Osteoblast (primary cell): Measurements from ENCODE around the gene SPARC. TPM values are rescaled to one million over a fixed set of nuclear protein-coding genes. Genes with fewer than 3 reads are reported as not detected.

Source experiments
- DNase-seq: peaks from one replicate; pipeline ENCODE4 v3.0.0; 2011; ENCODE audit warnings: low spot score, mixed read lengths; ENCODE audit not compliant: insufficient read length; ENCODE audit errors: missing footprints
- H2AFZ ChIP-seq: 2 replicates; pipeline ENCODE4 v1.6.0; 2011; ENCODE audit warnings: mild to moderate bottlenecking, low read length
- H3K27ac ChIP-seq: 2 replicates; pipeline ENCODE4 v1.5.1; 2011; ENCODE audit warnings: mild to moderate bottlenecking, low read depth, low read length, moderate library complexity
- H3K27me3 ChIP-seq: 2 replicates; pipeline ENCODE4 v1.6.0; 2012; ENCODE audit warnings: mild to moderate bottlenecking, control low read depth, inconsistent platforms, low read length, moderate library complexity; ENCODE audit not compliant: insufficient read depth
- H3K36me3 ChIP-seq: 2 replicates; pipeline ENCODE4 v1.5.1; 2011; ENCODE audit warnings: mild to moderate bottlenecking, low read length, control low read depth, moderate library complexity; ENCODE audit not compliant: insufficient read depth
- H3K4me1 ChIP-seq: 2 replicates; pipeline ENCODE4 v1.5.1; 2011; ENCODE audit warnings: mild to moderate bottlenecking, low read length, control low read depth, moderate library complexity; ENCODE audit not compliant: insufficient read depth
- H3K4me2 ChIP-seq: 2 replicates; pipeline ENCODE4 v1.6.0; 2011; ENCODE audit warnings: mild to moderate bottlenecking, low read length; ENCODE audit not compliant: insufficient read depth
- H3K4me3 ChIP-seq: fragments of 200-600 bp; sonication (generic); 3 replicates; pipeline ENCODE4 v1.5.1; 2012; ENCODE audit warnings: mild to moderate bottlenecking, low read length, inconsistent platforms; ENCODE audit not compliant: insufficient read depth
- H3K79me2 ChIP-seq: 2 replicates; pipeline ENCODE4 v1.6.0; 2012; ENCODE audit warnings: mild to moderate bottlenecking, low read length, control low read depth, inconsistent platforms; ENCODE audit not compliant: insufficient read depth
- H3K9me3 ChIP-seq: 2 replicates; pipeline ENCODE4 v1.5.1; 2011; ENCODE audit warnings: low read depth, low read length, control low read depth
- H4K20me1 ChIP-seq: 2 replicates; pipeline ENCODE4 v1.6.0; 2012; ENCODE audit warnings: mild to moderate bottlenecking, low read length, control low read depth; ENCODE audit not compliant: insufficient read depth
- total RNA-seq: library from RNA; depleted of rRNA; stranded (reverse); fragments of >200 nt; gene quantifications from 2 replicates; pipeline ENCODE4 v1.2.3, GENCODE V29; 2012
- TF ChIP-seq, protein P1 (sequence below): IDR thresholded peaks from 2 replicates; pipeline ENCODE4 v1.5.1; 2011; ENCODE audit warnings: mild to moderate bottlenecking, low read depth, low read length, moderate library complexity; ENCODE audit errors: extremely low read depth

SPARC gene
- total RNA-seq, 1 donor: 4,046 TPM

DNA sequence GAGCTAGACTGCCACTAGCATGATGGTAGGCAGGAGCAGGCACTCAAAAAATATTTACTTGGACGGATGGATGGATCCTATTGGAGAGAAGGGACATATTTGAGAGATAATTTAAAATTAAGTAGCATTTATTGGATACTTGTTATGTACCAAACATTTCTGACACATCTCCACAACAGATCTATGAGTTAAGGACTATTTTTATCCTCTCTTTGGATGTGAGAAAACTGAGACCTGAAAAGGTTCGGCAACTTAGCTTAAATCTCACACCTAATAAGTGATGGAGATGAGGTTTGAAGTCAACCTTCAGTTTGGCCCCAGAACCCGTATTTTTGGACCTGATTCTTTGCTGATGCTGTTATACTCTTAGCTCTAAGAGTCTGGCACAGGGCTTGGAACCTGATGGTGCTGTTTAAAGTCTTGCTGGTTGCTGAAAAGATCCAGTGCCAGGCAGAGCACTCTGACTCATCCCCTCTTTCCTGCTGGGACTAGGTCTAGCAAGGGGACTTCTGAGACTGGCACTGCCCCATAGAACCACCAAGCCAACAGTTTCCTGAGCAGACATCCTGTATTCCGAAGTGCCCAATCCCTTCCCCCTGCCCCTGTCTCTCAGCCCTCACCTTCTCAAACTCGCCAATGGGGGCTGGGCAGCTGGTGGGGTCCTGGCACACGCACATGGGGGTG is 15.6 kb downstream of the SPARC start:
- Histone ChIP-seq H3K27ac (peak overlapping the region; percentile 84), H3K9me3 (no peaks in the 10 kb centered on the region), H3K27me3 (no peaks in the 10 kb centered on the region), H3K4me1 (peaks cover 78% of the 10 kb centered on the region), H3K4me3 (no peak overlapping the region), H3K36me3 (peaks cover 99% of the 10 kb centered on the region), H4K20me1 (peaks cover 89% of the 10 kb centered on the region), H3K79me2 (peaks cover 72% of the 10 kb centered on the region), H3K4me2 (peak overlapping the region; percentile 17), H2AFZ (no peak overlapping the region)
- DNase-seq: no peak
- TF ChIP-seq, protein P1, sequence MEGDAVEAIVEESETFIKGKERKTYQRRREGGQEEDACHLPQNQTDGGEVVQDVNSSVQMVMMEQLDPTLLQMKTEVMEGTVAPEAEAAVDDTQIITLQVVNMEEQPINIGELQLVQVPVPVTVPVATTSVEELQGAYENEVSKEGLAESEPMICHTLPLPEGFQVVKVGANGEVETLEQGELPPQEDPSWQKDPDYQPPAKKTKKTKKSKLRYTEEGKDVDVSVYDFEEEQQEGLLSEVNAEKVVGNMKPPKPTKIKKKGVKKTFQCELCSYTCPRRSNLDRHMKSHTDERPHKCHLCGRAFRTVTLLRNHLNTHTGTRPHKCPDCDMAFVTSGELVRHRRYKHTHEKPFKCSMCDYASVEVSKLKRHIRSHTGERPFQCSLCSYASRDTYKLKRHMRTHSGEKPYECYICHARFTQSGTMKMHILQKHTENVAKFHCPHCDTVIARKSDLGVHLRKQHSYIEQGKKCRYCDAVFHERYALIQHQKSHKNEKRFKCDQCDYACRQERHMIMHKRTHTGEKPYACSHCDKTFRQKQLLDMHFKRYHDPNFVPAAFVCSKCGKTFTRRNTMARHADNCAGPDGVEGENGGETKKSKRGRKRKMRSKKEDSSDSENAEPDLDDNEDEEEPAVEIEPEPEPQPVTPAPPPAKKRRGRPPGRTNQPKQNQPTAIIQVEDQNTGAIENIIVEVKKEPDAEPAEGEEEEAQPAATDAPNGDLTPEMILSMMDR: no peak

DNA sequence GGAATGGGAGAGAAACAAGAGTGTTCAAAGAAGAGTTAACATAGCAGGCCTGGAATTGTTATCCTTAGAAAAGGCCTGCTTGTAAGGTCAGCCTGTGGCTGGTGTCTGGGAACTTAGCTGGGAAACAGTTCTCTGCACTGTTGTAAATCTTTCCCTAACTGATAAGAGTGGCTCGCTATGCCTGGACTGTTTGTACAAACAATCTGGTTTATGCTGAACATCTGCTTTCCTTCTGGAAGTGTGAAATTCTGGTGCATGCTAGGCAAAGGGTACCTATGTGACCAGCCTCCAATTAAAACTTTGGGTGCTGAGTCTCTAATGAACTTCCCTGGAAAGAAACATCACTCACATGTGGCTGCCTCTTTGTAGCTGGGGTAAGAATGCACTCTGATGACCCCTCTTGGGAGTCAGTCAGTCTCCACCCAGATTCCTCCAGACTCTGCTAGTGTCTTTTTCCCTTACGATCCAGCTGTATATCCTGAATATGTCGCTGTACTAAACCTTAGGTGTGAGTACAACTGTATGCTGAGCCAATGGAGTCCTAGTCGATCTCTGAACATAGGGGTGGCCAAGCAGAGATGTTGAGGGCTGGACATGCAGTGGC is 16.5 kb downstream of the SPARC start:
- Histone ChIP-seq H3K36me3 (peaks cover 99% of the 10 kb centered on the region), H3K4me1 (peaks cover 78% of the 10 kb centered on the region), H3K27ac (peak overlapping the region; percentile 84), H4K20me1 (peaks cover 89% of the 10 kb centered on the region), H3K4me3 (no peak overlapping the region), H3K27me3 (no peaks in the 10 kb centered on the region), H2AFZ (no peak overlapping the region), H3K4me2 (no peak overlapping the region), H3K79me2 (peaks cover 66% of the 10 kb centered on the region), H3K9me3 (no peaks in the 10 kb centered on the region)
- DNase-seq: no peak
- TF ChIP-seq, protein P1: no peak

DNA sequence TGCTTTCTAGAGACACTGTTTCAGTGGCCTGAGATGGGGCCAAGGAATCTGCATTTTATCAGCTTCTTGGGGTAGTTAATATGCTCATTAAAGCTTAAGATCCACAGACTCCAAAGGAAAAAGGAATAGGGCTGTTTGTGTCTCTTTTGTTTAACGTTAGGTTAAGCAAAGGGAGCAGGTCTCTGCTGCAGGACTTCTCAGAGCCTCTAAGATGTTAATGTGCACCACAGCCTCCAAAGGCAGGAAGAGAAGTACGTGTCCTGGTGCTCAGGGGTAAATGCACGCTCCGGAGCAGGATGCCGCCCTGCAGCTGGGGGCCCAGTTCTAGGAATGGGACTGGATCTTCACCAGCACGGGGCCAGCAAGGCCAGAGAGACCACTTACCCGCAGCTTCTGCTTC is 19.6 kb downstream of the SPARC start:
- Histone ChIP-seq H3K4me1 (peaks cover 74% of the 10 kb centered on the region), H3K4me2 (no peak overlapping the region), H3K79me2 (peaks cover 55% of the 10 kb centered on the region), H3K36me3 (peaks cover 100% of the 10 kb centered on the region), H3K27me3 (no peaks in the 10 kb centered on the region), H3K27ac (no peak overlapping the region), H2AFZ (no peak overlapping the region), H3K4me3 (no peak overlapping the region), H3K9me3 (no peaks in the 10 kb centered on the region), H4K20me1 (peaks cover 76% of the 10 kb centered on the region)
- DNase-seq: no peak
- TF ChIP-seq, protein P1: no peak

DNA sequence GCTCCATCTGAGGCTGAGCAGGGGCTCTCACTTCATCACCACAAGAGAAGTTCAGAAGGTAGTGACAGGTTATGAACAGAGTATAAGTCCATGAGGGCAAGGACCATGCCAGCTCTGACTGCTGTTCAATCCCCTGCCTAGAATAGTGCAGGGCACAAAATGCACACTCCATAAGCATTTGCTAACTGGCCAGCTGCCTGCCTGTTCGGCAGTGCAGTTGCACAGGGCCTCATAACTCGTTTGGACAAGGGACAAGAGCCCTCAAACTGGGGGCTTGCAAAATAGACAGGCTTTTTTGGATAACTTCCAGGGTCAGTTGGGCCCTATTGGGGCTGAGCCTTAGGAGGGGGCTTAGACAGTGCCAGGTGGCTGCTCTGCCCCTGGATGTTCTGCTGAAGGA is 21.1 kb downstream of the SPARC start:
- Histone ChIP-seq H3K27me3 (no peaks in the 10 kb centered on the region), H3K4me3 (no peak overlapping the region), H4K20me1 (peaks cover 62% of the 10 kb centered on the region), H3K9me3 (no peaks in the 10 kb centered on the region), H3K27ac (peak overlapping the region; percentile 76), H3K4me1 (peaks cover 71% of the 10 kb centered on the region), H3K79me2 (peaks cover 41% of the 10 kb centered on the region), H2AFZ (no peak overlapping the region), H3K36me3 (peaks cover 93% of the 10 kb centered on the region), H3K4me2 (no peak overlapping the region)
- TF ChIP-seq, protein P1: no peak
- DNase-seq: no peak
